ENCODE measurements around the gene DNASE1L3. TPM values are rescaled to one million over a fixed set of nuclear protein-coding genes. Genes with fewer than 3 reads are reported as not detected.
A peak's percentile ranks its signal among the peaks of the same experiment; 100 is the strongest.

Gene DNASE1L3
- total and polyA plus RNA-seq, 2 of the 13 experiments (the other 11 are each of a cell fraction or from before 2014, with no cell fraction given), result 0.86 to 1.7 TPM

GRCh38 chr3:58175437-58176184, 35.2 kb downstream of the DNASE1L3 start (continued):
- TF ChIP-seq ZNF335 (CRISPR knock-in tag; IDR thresholded peaks at IDR 0.05) (peak; percentile 45; the same call in 1 of the 2 replicates), TCF7L2 (IDR thresholded peaks at IDR 0.05; ENCODE audit: low read depth, low read length) (peak; percentile 72), MXI1 (IDR thresholded peaks at IDR 0.05; ENCODE audit: borderline replicate concordance, low read depth, low read length) (peak; percentile 22; the same call in 1 of the 3 replicates), ZHX1 (CRISPR knock-in tag; IDR thresholded peaks at IDR 0.05; ENCODE audit: low read depth) (peak; percentile 64; the same call in 1 of the 2 replicates), TBX2 (CRISPR knock-in tag; IDR thresholded peaks at IDR 0.05; ENCODE audit: borderline replicate concordance) (peak; percentile 91), SIX1 (CRISPR knock-in tag; IDR thresholded peaks at IDR 0.05; ENCODE audit: borderline replicate concordance) (peak; percentile 40; the same call in 1 of the 2 replicates), AGO2 (optimal IDR thresholded peaks at IDR 0.05; ENCODE audit: low read depth, low read length) (no peak), ZNF430 (CRISPR knock-in tag; IDR thresholded peaks at IDR 0.05) (peak; percentile 71), SMAD3 (CRISPR knock-in tag; IDR thresholded peaks at IDR 0.05) (no peak; the same call in 1 of the 2 replicates), CEBPG (CRISPR knock-in tag; IDR thresholded peaks at IDR 0.05) (0 out of 2 replicates have a peak, but pooled peaks have one; percentile 55), KDM2A (CRISPR knock-in tag; IDR thresholded peaks at IDR 0.05; ENCODE audit: borderline replicate concordance, low read depth) (peak; percentile 67; the same call in 1 of the 2 replicates), ERF (CRISPR knock-in tag; IDR thresholded peaks at IDR 0.05) (peak; percentile 69; the same call in 1 of the 2 replicates), SKIL (CRISPR knock-in tag; IDR thresholded peaks at IDR 0.05; ENCODE audit: borderline replicate concordance) (0 out of 2 replicates have a peak, but pooled peaks have one; percentile 46), MXD4 (CRISPR knock-in tag; IDR thresholded peaks at IDR 0.05) (peak; percentile 40; the same call in 1 of the 2 replicates), ESRRA (CRISPR knock-in tag; IDR thresholded peaks at IDR 0.05; ENCODE audit: low read depth) (peak; percentile 74), CTCF (CRISPR knock-in tag; IDR thresholded peaks at IDR 0.05) (0 out of 2 replicates have a peak, but pooled peaks have one; percentile 6), BRD4 (CRISPR knock-in tag; IDR thresholded peaks at IDR 0.05) (peak; percentile 70), ZNF883 (CRISPR knock-in tag; IDR thresholded peaks at IDR 0.05; ENCODE audit: not compliant biosample characterization) (peak; percentile 78)
- TF ChIP-seq, protein P1, sequence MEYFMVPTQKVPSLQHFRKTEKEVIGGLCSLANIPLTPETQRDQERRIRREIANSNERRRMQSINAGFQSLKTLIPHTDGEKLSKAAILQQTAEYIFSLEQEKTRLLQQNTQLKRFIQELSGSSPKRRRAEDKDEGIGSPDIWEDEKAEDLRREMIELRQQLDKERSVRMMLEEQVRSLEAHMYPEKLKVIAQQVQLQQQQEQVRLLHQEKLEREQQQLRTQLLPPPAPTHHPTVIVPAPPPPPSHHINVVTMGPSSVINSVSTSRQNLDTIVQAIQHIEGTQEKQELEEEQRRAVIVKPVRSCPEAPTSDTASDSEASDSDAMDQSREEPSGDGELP (IDR thresholded peaks at IDR 0.05; ENCODE audit: borderline replicate concordance, low read depth), result peak; percentile 58; the same call in 1 of the 2 replicates
- TF ChIP-seq, protein P2, sequence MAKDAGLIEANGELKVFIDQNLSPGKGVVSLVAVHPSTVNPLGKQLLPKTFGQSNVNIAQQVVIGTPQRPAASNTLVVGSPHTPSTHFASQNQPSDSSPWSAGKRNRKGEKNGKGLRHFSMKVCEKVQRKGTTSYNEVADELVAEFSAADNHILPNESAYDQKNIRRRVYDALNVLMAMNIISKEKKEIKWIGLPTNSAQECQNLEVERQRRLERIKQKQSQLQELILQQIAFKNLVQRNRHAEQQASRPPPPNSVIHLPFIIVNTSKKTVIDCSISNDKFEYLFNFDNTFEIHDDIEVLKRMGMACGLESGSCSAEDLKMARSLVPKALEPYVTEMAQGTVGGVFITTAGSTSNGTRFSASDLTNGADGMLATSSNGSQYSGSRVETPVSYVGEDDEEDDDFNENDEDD (CRISPR knock-in tag; IDR thresholded peaks at IDR 0.05; ENCODE audit: borderline replicate concordance), result peak; percentile 28; the same call in 1 of the 2 replicates
